B cell (primary cell): ENCODE results near the gene MOGAT1.

ENCODE experiments used
- EZH2 ChIP-seq: IDR thresholded peaks from 2 replicates; pipeline ENCODE4 v1.6.1; 2012; ENCODE audit warnings: borderline replicate concordance, low read depth, mild to moderate bottlenecking, moderate library complexity, low read length; ENCODE audit not compliant: insufficient read depth, poor library complexity, severe bottlenecking
- TF ChIP-seq, protein P1 (sequence below): fragments of 200-600 bp; IDR thresholded peaks from one replicate; pipeline ENCODE4 v1.8.0; 2022; ENCODE audit warnings: antibody characterized with exemption, mild to moderate bottlenecking

DNA sequence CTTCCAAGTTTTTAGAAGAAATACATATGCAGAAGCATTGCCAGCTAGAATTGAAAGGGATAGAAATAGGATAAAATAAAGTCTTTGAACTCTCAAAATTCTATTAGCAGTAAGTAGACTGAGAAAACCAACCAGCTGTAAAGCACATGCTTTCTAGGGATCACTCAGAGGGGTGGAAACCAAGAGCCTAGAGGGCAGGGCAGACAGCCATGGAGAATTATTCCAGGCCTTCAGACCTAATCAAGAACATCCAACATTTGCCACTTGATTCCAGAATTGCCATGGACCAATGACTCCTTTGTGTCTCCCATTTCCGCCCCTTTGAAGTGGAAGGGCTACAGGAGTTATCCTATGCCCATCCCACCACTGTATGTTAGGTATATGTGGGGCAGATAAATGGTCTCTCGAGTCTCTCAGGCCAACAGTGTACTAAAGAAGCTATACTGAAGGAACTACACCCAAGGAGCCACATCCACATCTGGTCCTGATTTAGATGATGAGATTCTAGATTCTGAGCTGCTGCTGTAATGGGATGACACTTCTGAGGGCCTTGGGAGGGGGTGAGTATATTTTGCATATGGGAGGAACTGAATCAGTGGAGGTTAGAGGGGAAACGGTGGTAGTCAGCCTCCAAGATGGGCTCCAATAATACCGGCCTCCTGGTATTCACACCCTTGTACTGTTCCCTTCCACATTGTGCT lies 19.6 kb upstream of the MOGAT1 start:
- TF ChIP-seq, protein P1, sequence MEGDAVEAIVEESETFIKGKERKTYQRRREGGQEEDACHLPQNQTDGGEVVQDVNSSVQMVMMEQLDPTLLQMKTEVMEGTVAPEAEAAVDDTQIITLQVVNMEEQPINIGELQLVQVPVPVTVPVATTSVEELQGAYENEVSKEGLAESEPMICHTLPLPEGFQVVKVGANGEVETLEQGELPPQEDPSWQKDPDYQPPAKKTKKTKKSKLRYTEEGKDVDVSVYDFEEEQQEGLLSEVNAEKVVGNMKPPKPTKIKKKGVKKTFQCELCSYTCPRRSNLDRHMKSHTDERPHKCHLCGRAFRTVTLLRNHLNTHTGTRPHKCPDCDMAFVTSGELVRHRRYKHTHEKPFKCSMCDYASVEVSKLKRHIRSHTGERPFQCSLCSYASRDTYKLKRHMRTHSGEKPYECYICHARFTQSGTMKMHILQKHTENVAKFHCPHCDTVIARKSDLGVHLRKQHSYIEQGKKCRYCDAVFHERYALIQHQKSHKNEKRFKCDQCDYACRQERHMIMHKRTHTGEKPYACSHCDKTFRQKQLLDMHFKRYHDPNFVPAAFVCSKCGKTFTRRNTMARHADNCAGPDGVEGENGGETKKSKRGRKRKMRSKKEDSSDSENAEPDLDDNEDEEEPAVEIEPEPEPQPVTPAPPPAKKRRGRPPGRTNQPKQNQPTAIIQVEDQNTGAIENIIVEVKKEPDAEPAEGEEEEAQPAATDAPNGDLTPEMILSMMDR, result no peak
- no peak for TF ChIP-seq EZH2
